ENCODE results near the gene CMTM4. TPM values are rescaled to one million over a fixed set of nuclear protein-coding genes. Genes with fewer than 3 reads are reported as not detected.

Gene CMTM4
- total and polyA plus RNA-seq, 2 of the 4 experiments (the other 2 are of a cell fraction), result 9.0 to 14.5 TPM

DNA sequence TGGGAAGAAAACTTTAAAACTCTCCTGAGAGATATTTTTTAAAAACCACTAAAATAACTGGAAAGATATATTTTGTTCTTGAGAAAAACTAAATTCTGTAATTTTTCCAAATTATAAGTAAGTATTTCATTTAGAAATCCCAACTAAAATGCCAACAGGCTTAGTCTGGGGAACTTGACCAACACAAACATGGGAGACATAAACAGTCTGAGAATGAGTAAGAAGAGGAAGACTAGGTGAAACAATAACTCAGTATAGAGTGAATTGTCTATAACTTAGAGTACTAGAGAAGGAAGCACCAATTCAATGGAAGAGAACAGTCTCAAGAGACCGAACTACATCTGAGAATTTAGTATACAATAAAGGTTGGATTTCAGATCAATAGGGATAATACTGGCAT, 127.4 kb downstream of the CMTM4 start:
- Histone ChIP-seq H3K36me3 (ENCODE audit: control insufficient read depth, insufficient read depth, low read length) (peaks cover 17% of the 10 kb centered on the region), H3K14ac (replicated peaks; ENCODE audit: low read depth, low read length) (no peak overlapping the region), H2BK5ac (ENCODE audit: low read depth, low read length, poor library complexity, severe bottlenecking) (peak overlapping the region; percentile 7), H3K4me3 (ENCODE audit: insufficient read depth, low read depth, low read length) (no peak overlapping the region), H4K91ac (ENCODE audit: insufficient read depth, low read depth, low read length) (no peak overlapping the region), H3K4ac (ENCODE audit: low read depth, low read length) (no peak overlapping the region), H4K5ac (ENCODE audit: low read depth, low read length) (no peak overlapping the region), H3K9me1 (ENCODE audit: insufficient read depth, low read length) (peaks cover 8% of the 10 kb centered on the region), H4K8ac (ENCODE audit: low read depth in 2 of 2, low read length in 2 of 2) (no peak overlapping the region), H3K18ac (ENCODE audit: low read depth, low read length) (no peak overlapping the region), H2AK9ac (replicated peaks; ENCODE audit: low read depth, low read length, poor library complexity) (no peak overlapping the region), H3K4me1 (ENCODE audit: control insufficient read depth, insufficient read depth, low read length) (peaks cover 8% of the 10 kb centered on the region), H2BK120ac (ENCODE audit: low read depth, low read length) (no peak overlapping the region), H4K20me1 (ENCODE audit: insufficient read depth, low read length) (peaks cover 9% of the 10 kb centered on the region; the same call in 1 of the 2 replicates), H3K23ac (ENCODE audit: low read depth, low read length) (no peak overlapping the region), H3K56ac (ENCODE audit: extremely low read depth, insufficient read depth, low read length) (no peak overlapping the region), H2BK20ac (ENCODE audit: low read depth, low read length) (no peak overlapping the region), H3K27me3 (ENCODE audit: control insufficient read depth, insufficient read depth, low read length) (peaks cover 3% of the 10 kb centered on the region; the same call in 1 of the 2 replicates), H3K9me3 (ENCODE audit: control insufficient read depth, insufficient read depth, low read length) (no peaks in the 10 kb centered on the region), H3K79me1 (ENCODE audit: low read depth in 1 of 2, low read length in 2 of 2) (peaks cover 0 to 9% of the 10 kb centered on the region in 2 experiments; a peak in 2 of 4 replicates), H2AK5ac (ENCODE audit: low read depth, low read length) (no peak overlapping the region), H3K4me2 (ENCODE audit: low read depth, low read length) (peak overlapping the region; percentile 64; the same call in 1 of the 2 replicates), H3K9ac (ENCODE audit: low read depth, low read length) (no peak overlapping the region), H3K27ac (ENCODE audit: insufficient read depth, low read length) (no peak overlapping the region), H2AFZ (replicated peaks; ENCODE audit: low read length, poor library complexity) (no peak overlapping the region), H2BK15ac (ENCODE audit: low read depth, low read length) (no peak overlapping the region)
- POLR2A ChIA-PET (ENCODE audit: unreplicated experiment), result no interaction called here
- in situ Hi-C loops (cut with MboI; ENCODE audit: low sequenced_read_pairs), result no loop called here
- TF ChIP-seq BHLHE40 (IDR thresholded peaks at IDR 0.05; ENCODE audit: low read depth, low read length), result no peak
- TF ChIP-seq CEBPB (IDR thresholded peaks at IDR 0.05; ENCODE audit: low read depth, low read length), result peak; percentile 39; the same call in 1 of the 2 replicates
- peak; percentile 76 for TF ChIP-seq FOS (IDR thresholded peaks at IDR 0.05; ENCODE audit: low read depth, low read length)
- intact Hi-C loops (cut with micrococcal nuclease), result no loop called here
- DNase-seq, result peak; percentile 87
- no CpG with 5 or more reads among the region's 1 CpG for WGBS, 2 experiments (ENCODE audit: extremely low coverage in 2 of 2, insufficient read length in 1 of 2)
- dilution Hi-C loops (cut with HindIII; ENCODE audit: low sequenced_read_pairs, unreplicated experiment), result no loop called here
- ATAC-seq (ENCODE audit: low read depth), result peak; percentile 72
- CTCF ChIA-PET, result interaction anchor here (0.6 to 1.6 kb wide), 4 partner anchors 12 to 139 kb away, joined by 3 to 6 read pairs (median 4); no protein-coding TSS in a partner anchor
- no TSS peak for BruUV-seq (replicated peaks)

Measured in IMR-90 (cell line).